GM12865 (cell line): ENCODE data around the gene SP3.

Experiments used
- DNase-seq: peaks from one replicate; pipeline ENCODE4 v3.0.0; 2010; ENCODE audit warnings: low read depth
- H3K4me3 ChIP-seq: 2 replicates; pipeline ENCODE4 v1.5.1; 2011; ENCODE audit warnings: mild to moderate bottlenecking, low read depth, low read length, control low read depth
- CTCF ChIP-seq: IDR thresholded peaks from 2 replicates; pipeline ENCODE4 v1.5.1; 2011; ENCODE audit warnings: low read length, control low read depth, low read depth, inconsistent platforms; ENCODE audit not compliant: insufficient read depth; ENCODE audit errors: missing control alignments

The SP3 gene

GRCh38 chr2:173952267-173953046 lies 12.7 kb downstream of the SP3 start:
- DNase-seq = no peak
- no peak for TF ChIP-seq CTCF
- no peak overlapping the region for H3K4me3 ChIP-seq

- DNase-seq = no peak
- TF ChIP-seq CTCF = no peak
- no peak overlapping the region for H3K4me3 ChIP-seq
Observed at GRCh38 chr2:173948842-173949241, 16.3 kb downstream of the SP3 start.

GRCh38 chr2:173948198-173948597 lies 17.0 kb downstream of the SP3 start:
- no peak for TF ChIP-seq CTCF
- no peak for DNase-seq
- H3K4me3 ChIP-seq = no peak overlapping the region

GRCh38 chr2:173947131-173947530 lies 18.0 kb downstream of the SP3 start:
- no peak for DNase-seq
- TF ChIP-seq CTCF = no peak
- H3K4me3 ChIP-seq = no peak overlapping the region

- no peak overlapping the region for H3K4me3 ChIP-seq
- TF ChIP-seq CTCF = no peak
- no peak for DNase-seq
Observed at GRCh38 chr2:173943738-173944137, 21.4 kb downstream of the SP3 start.

GRCh38 chr2:173942861-173943523 lies 22.2 kb downstream of the SP3 start:
- TF ChIP-seq CTCF = no peak
- DNase-seq = no peak
- no peak overlapping the region for H3K4me3 ChIP-seq
